ENCODE results near the gene C2CD3.

C2CD3 gene

DNA sequence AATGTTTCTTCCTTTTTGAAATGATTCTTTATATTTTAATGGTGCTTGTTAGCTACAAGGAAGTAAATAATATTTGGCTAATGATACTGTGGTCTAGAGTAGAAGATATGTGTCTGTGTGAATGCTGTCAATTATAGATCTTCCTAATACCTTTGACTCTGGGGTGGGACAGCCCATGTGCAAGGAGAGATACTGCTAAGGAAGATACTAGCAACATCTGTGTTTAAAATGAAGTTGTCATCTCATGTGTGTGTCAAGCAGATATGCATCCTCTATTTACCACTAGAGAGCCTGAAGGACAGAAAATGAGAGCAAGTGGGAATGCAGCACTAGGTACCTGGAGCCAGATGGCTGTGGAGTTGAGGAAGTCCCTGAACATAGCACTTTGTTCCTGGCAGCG is 34.4 kb upstream of the C2CD3 start:
- TF ChIP-seq, protein P1, sequence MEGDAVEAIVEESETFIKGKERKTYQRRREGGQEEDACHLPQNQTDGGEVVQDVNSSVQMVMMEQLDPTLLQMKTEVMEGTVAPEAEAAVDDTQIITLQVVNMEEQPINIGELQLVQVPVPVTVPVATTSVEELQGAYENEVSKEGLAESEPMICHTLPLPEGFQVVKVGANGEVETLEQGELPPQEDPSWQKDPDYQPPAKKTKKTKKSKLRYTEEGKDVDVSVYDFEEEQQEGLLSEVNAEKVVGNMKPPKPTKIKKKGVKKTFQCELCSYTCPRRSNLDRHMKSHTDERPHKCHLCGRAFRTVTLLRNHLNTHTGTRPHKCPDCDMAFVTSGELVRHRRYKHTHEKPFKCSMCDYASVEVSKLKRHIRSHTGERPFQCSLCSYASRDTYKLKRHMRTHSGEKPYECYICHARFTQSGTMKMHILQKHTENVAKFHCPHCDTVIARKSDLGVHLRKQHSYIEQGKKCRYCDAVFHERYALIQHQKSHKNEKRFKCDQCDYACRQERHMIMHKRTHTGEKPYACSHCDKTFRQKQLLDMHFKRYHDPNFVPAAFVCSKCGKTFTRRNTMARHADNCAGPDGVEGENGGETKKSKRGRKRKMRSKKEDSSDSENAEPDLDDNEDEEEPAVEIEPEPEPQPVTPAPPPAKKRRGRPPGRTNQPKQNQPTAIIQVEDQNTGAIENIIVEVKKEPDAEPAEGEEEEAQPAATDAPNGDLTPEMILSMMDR (IDR thresholded peaks at IDR 0.05; ENCODE audit: borderline replicate concordance, control extremely low read depth, extremely low read depth, insufficient read depth, missing control alignments): no peak
- DNase-seq (ENCODE audit: low spot score): no peak
- in situ Hi-C loops (cut with MboI; ENCODE audit: low sequenced_read_pairs, unreplicated experiment): no loop called here

DNA sequence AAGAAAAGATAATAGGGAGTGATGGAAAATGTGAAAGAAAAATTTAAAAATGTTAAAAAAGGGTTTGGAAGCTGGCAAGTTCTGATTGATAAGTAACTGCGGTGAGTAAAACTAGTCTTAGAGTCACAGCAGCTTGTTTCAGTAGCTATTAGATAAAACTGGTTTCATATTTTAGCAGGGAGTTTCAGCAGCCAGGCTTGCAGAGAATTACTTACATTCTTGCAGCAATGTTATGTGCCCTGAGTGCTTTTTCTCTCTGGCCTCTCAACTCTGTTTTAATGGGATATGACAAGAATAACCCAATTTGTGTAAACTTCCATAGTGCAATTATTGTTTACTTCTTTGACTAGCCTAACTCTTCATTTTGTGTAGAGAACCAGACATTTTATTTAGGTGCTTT is 33.9 kb upstream of the C2CD3 start:
- TF ChIP-seq, protein P1 (IDR thresholded peaks at IDR 0.05; ENCODE audit: borderline replicate concordance, control extremely low read depth, extremely low read depth, insufficient read depth, missing control alignments): no peak
- DNase-seq (ENCODE audit: low spot score): no peak
- in situ Hi-C loops (cut with MboI; ENCODE audit: low sequenced_read_pairs, unreplicated experiment): no loop called here

DNA sequence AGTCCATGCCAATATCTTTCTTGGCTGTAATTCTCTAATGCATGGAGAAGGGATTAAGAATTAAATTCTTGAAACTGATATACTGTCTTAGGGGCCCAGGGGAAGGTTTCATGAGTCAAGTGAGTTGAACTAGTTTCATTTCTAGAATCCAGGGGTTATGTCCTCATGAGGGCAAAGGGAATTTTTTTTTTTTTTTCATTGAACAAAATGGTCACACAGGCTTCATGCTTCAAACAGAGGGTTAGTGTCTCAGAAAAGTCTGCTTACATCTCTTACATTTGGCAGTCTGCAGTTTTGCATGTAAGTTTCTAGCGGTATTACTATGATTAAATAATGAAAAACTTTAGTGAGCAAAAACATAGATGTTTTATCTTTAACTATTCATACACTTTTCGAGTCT is 33.2 kb upstream of the C2CD3 start:
- TF ChIP-seq, protein P1 (IDR thresholded peaks at IDR 0.05; ENCODE audit: borderline replicate concordance, control extremely low read depth, extremely low read depth, insufficient read depth, missing control alignments): no peak
- DNase-seq (ENCODE audit: low spot score): no peak
- in situ Hi-C loops (cut with MboI; ENCODE audit: low sequenced_read_pairs, unreplicated experiment): no loop called here

DNA sequence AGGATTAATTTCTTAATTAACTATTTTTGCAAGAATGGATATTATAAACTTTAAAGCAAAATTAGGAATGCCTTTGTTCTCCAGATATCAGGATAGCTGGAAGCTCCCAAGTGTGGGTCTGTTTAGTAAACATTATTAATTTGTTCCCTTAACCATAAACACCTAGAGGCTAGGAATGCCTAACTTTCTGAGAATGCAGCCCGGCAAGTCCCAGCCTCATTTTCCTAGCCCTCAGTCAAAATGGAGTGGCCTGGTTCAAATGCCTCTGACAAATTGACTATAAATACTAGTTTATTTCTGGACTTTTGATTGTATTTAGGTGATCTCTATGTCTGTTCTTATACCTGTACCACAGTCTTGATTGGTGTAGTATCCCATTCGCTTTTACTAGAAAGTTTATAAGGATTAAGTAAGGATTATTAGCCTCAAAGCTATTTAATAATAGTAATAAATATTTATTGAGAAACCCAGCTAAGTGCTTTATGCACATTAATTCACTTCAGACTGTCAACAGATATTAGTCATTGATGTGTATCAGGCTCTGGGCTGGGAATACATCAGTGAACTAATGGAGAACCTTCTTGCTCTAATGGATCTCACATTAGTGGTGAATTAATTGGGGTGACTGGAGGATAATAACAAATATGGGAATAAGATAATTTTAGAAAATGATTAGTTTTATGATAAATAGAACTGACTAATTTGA is 26.1 kb upstream of the C2CD3 start:
- TF ChIP-seq, protein P1 (IDR thresholded peaks at IDR 0.05; ENCODE audit: borderline replicate concordance, control extremely low read depth, extremely low read depth, insufficient read depth, missing control alignments): no peak
- DNase-seq (ENCODE audit: low spot score): no peak
- in situ Hi-C loops (cut with MboI; ENCODE audit: low sequenced_read_pairs, unreplicated experiment): no loop called here

DNA sequence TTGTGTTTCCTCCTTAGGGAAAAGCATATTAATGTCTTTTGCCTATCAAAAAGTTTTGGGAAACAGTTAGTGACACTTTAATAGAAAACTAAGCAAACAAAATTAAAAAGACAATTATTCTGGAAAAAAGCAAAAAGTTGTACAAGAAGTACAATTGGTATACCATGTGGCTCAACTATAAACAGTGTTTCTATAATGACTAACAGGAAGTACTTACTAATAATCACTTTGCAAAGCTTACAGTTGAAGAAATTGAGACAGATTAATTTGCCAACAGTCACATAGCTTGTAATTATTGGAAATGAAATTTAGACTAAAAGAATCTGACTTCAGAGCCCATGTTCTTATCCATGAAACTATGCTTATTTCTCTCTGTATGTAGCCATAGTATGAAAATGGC is 25.0 kb upstream of the C2CD3 start:
- TF ChIP-seq, protein P1 (IDR thresholded peaks at IDR 0.05; ENCODE audit: borderline replicate concordance, control extremely low read depth, extremely low read depth, insufficient read depth, missing control alignments): no peak
- no peak for DNase-seq (ENCODE audit: low spot score)
- in situ Hi-C loops (cut with MboI; ENCODE audit: low sequenced_read_pairs, unreplicated experiment): no loop called here

DNA sequence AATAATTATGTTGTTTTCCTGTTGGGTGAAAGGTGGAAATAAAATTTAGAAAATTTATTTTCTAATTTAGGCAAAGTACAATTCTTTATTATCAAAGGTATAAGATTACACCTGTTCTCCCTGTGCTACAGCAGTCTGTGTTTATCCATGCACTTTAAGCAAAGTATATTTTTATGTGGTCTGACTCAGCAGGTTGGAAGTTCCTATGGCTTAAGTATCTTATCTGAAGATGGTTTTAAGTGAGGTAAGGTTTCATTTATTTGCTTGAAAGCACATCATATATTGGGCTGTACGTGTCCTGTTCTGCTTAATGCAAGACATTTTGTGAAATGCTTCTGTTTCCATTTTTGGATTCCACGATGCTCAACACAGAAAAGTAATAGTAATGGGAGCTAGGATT is 14.9 kb upstream of the C2CD3 start:
- TF ChIP-seq, protein P1 (IDR thresholded peaks at IDR 0.05; ENCODE audit: borderline replicate concordance, control extremely low read depth, extremely low read depth, insufficient read depth, missing control alignments): no peak
- in situ Hi-C loops (cut with MboI; ENCODE audit: low sequenced_read_pairs, unreplicated experiment): no loop called here
- no peak for DNase-seq (ENCODE audit: low spot score)
